ENCODE data around the gene MICAL2.

DNA sequence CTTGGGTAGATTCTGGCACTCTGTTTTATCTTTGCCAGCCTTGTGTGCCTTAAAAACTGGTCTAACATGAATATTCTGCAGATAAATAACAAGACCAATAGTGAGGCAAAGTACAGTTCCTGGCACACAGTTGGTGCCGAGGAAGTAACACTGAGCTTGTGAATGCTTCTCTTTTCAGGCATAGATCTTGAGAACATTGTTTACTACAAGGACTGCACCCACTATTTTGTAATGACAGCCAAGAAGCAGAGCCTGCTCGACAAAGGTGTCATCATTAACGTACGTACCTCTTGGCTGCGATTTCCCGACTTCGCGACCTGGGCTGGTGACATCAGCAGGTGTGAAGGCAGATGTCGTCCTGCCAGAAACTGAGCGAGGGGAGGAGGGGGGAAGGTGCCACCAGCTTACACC is 105.7 kb downstream of the MICAL2 start:
- TF ChIP-seq POLR2AphosphoS5 (IDR thresholded peaks at IDR 0.05; ENCODE audit: low read depth, low read length) (no peak), POLR2A (IDR thresholded peaks at IDR 0.05; ENCODE audit: low read depth, low read length) (no peak), SPI1 (IDR thresholded peaks at IDR 0.05; ENCODE audit: low read depth, low read length) (no peak), POU2F2 (IDR thresholded peaks at IDR 0.05; ENCODE audit: low read depth, low read length) (no peak), TAF1 (IDR thresholded peaks at IDR 0.05; ENCODE audit: low read depth, low read length) (no peak), PAX5 (IDR thresholded peaks at IDR 0.05; ENCODE audit: insufficient read depth, low read length, severe bottlenecking) (no peak)
